Gastroesophageal sphincter (tissue), 3 donors: ENCODE data around the gene NUDT14.

Experiments used
- CTCF ChIP-seq, 4 experiments: fragments of 200-600 bp in 2 of 4; fragments of 450-650 bp in 2 of 4; sonication (generic) in 1 of 4; IDR thresholded peaks; one replicate each; pipeline ENCODE4 v1.5.1; 2017 to 2019; ENCODE audit warnings: antibody characterized with exemption in 4 of 4, mild to moderate bottlenecking in 2 of 4, moderate library complexity in 2 of 4
- EP300 ChIP-seq: sonication (generic); formaldehyde crosslinking; IDR thresholded peaks from one replicate; pipeline ENCODE4 v1.6.1; 2017; ENCODE audit warnings: antibody characterized with exemption, mild to moderate bottlenecking
- POLR2A ChIP-seq, 2 donors: fragments of 450-650 bp; IDR thresholded peaks; one replicate each; pipeline ENCODE4 v1.6.1; 2017; ENCODE audit warnings: antibody characterized with exemption in 2 of 2, mild to moderate bottlenecking in 2 of 2, moderate library complexity in 1 of 2
- POLR2AphosphoS5 ChIP-seq: sonication (generic); formaldehyde crosslinking; IDR thresholded peaks from one replicate; pipeline ENCODE4 v1.6.1; 2017; ENCODE audit warnings: antibody characterized with exemption

DNA sequence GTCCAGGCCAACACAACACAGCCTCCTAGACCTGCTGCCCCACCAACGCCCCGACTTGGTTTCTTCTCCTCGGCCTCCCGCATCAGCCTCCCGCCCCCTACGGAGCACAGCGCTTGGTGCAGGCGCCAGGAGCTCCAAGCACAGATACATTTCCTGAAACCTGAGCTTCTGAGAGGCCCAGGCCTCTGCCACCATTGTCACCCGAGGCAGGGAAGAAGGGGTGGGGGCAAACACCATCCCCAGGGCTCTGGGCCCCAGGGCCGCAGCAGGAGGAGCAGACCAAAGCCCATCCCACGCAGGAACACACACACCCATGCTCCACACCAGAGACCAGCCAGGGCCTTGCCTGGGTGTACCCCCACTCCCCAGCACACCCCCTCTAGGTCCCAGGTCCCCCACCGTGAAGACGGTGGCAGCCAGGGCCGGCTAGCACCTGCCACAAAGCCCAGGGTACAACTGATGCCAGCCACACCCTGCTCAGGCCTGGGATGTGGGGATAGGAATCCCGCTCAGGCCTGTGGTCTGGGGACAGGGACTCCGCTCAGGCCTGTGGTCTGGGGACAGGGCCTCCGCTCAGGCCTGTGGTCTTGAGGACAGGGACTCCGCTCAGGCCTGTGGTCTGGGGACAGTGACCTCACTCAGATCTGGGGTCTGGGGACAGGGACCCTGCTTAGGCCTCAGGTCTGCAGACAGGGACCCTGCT lies 17.9 kb downstream of the NUDT14 start:
- TF ChIP-seq POLR2AphosphoS5 (no peak), CTCF (IDR thresholded peaks at IDR 0.05) (no peak), EP300 (no peak), POLR2A (IDR thresholded peaks at IDR 0.05) (no peak)
